Heart right ventricle (tissue), 16 donors: ENCODE results near the gene CHRNA4. TPM values are rescaled to one million over a fixed set of nuclear protein-coding genes. Genes with fewer than 3 reads are reported as not detected.

Source experiments
- ATAC-seq, 8 donors: fragments of 200-7000 bp; cut with Tn5 transposase; one replicate each; pipeline ENCODE4 v1.9.1; 2020; ENCODE audit warnings: mild to moderate bottlenecking in 8 of 8, moderate library complexity in 8 of 8, moderate number of reproducible peaks in 1 of 8
- DNase-seq, 2 donors: peaks; one replicate each; pipeline ENCODE4 v3.0.0-alpha.2; 2020
- H3K27ac ChIP-seq, 10 donors: fragments of 200-600 bp; sonication (generic) in 2 of 10; one replicate each; pipeline versions ENCODE4 v1.5.0 to v1.8.0; 2020 to 2022; ENCODE audit warnings: mild to moderate bottlenecking in 3 of 10
- H3K27me3 ChIP-seq, 7 donors: fragments of 200-600 bp; one replicate each; pipeline ENCODE4 v1.8.0; 2021 to 2022; ENCODE audit warnings: mild to moderate bottlenecking in 2 of 7
- H3K36me3 ChIP-seq, 9 donors: fragments of 200-600 bp; sonication (generic) in 1 of 9; one replicate each; pipeline versions ENCODE4 v1.5.0 to v1.8.0; 2020 to 2022; ENCODE audit warnings: mild to moderate bottlenecking in 2 of 9
- H3K4me1 ChIP-seq, 9 donors: fragments of 200-600 bp; sonication (generic) in 1 of 9; one replicate each; pipeline versions ENCODE4 v1.5.0 to v1.8.0; 2020 to 2022; ENCODE audit warnings: mild to moderate bottlenecking in 4 of 9
- H3K4me3 ChIP-seq, 10 donors: fragments of 200-600 bp; sonication (generic) in 2 of 10; one replicate each; pipeline versions ENCODE4 v1.5.0 to v1.8.0; 2020 to 2022; ENCODE audit warnings: mild to moderate bottlenecking in 7 of 10, moderate library complexity in 2 of 10
- H3K9me3 ChIP-seq, 11 donors: fragments of 200-600 bp in 10 of 11; sonication (generic) in 2 of 11; one replicate each; pipeline versions ENCODE4 v1.5.0 to v1.8.0; 2013 to 2022; ENCODE audit warnings: mild to moderate bottlenecking in 2 of 11, control low read depth in 1 of 11, moderate library complexity in 1 of 11
- WGBS, 2 donors: extraction: QIAGEN DNeasy Blood & Tissue Kit; methylation state at CpG; one replicate each; pipeline ENCODE4 v1.1.7; 2013; ENCODE audit warnings: inconsistent platforms in 1 of 2; 5-methylcytosine and 5-hydroxymethylcytosine counted together
- intact Hi-C, 10 donors: fragments of 100-400 bp; cut with DNase I; formaldehyde crosslinking; loops; one replicate each; pipeline versions ENCODE4 v1.11.1 to v1.14.2; 2022
- polyA plus RNA-seq, 2 donors: library from polyadenylated mRNA; stranded (reverse); fragments of 200-250 nt; gene quantifications; one replicate each; pipeline ENCODE4 v1.2.3, GENCODE V29; 2013
- total RNA-seq, 10 donors: library from RNA; stranded (reverse); fragmentation: NEBNext Ultra II Directional in 3 of 10; extraction: Animal tissue kit (Norgen Biotek cat#: 25700) in 3 of 10; gene quantifications; one replicate each; pipeline versions ENCODE4 v1.2.1 to v1.2.4, GENCODE V29; 2021 to 2023
- TF ChIP-seq, protein P1 (sequence below), 9 donors: fragments of 200-600 bp; sonication (generic) in 2 of 9; IDR thresholded peaks; one replicate each; pipeline versions ENCODE4 v1.5.0 to v1.8.0; 2021 to 2022; ENCODE audit warnings: antibody characterized with exemption in 9 of 9, mild to moderate bottlenecking in 5 of 9, moderate library complexity in 1 of 9
- donor health status: Arrhythmogenic right ventricular cardiomyopathy.
- donor health status: ischemic (EF 13 %, LVEDD 7.1; RV severe dilation, severe dysfunction).
- donor health status: healthy with polysubstance abuse.
- donor health status: DM: no; HTN: yes; CAD: no.
- donor health status: DM: no; HTN: no; CAD: no.
- donor health status: ischemic (EF 25% LVEDD 6.9; RV normal size, moderate dysfunction).
- donor health status: ischemic (EF 25% LVEDD 5.7; RV mildly dilated, moderate dysfunction).
- donor health status: healthy.
- donor health status: DM: yes; HTN: yes; CAD: no.
- donor health status: Ischemic cardiomyopathy.
- donor health status: ischemic (EF 35%, LVEDD 5.7; RV mildly dilated, moderate dysfunction).
- donor health status: nonischemic (EF 11% LVEDD 7.7; RV severe dilation, severe dysfunction).
- donor health status: DM: yes; HTN: yes; CAD: no.
- donor health status: PGD.
- donor health status: ischemic (EF 29% LVEDD 5.4; RV normal size, mild dysfunction).
- donor health status: nonischemic (EF 23%, LVEDD 6.1; RV moderate dilation, normal function).

CHRNA4 gene
- total and polyA plus RNA-seq, 12 donors: 0.06 to 1.5 (median 0.90) TPM; not detected in 4

DNA sequence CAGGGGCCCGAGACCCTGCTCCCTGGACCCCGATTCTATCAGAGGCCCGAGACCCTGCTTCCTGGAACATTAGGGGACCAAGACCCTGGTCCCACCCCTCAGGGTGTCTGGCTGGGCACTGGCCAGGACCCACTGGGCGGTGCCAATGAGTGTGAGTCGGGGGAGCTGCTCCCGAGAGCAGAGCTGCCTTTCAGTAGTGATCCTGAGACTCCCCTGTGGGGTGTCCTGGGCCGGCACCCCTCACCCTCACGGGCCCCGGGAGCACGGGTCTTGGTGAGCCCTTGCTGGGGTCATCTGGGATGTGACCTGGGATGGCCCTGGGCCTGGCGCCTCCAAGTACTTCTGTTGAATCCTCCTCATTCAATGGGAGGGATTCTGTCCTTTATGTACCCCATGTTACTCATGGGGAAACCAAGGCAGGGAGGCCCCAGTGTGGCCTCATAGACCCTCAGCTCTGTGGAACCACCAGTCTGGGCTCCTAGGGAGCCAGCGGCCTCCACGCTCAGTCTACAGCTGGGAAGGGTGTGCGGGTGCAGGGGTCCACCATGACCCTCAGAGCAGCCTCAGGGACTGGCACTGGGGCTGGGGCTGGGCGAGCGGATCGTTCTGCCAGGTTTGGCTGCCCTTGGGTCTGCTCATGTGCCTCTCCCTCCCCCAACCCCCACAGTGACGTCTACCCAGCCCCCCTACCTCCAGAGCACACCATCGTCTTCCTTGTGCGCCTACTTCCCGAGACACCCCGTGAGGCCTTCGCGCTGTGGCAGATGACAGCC lies 42.6 kb downstream of the CHRNA4 start:
- intact Hi-C loops: no loop called here
- H3K27me3 ChIP-seq: peaks cover 0 to 29% (median 10%) of the 10 kb centered on the region in 7 donors
- TF ChIP-seq, protein P1, sequence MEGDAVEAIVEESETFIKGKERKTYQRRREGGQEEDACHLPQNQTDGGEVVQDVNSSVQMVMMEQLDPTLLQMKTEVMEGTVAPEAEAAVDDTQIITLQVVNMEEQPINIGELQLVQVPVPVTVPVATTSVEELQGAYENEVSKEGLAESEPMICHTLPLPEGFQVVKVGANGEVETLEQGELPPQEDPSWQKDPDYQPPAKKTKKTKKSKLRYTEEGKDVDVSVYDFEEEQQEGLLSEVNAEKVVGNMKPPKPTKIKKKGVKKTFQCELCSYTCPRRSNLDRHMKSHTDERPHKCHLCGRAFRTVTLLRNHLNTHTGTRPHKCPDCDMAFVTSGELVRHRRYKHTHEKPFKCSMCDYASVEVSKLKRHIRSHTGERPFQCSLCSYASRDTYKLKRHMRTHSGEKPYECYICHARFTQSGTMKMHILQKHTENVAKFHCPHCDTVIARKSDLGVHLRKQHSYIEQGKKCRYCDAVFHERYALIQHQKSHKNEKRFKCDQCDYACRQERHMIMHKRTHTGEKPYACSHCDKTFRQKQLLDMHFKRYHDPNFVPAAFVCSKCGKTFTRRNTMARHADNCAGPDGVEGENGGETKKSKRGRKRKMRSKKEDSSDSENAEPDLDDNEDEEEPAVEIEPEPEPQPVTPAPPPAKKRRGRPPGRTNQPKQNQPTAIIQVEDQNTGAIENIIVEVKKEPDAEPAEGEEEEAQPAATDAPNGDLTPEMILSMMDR (IDR thresholded peaks at IDR 0.05): no peak
- DNase-seq: no peak
- H3K27ac ChIP-seq: no peak overlapping the region
- no peaks in the 10 kb centered on the region for H3K36me3 ChIP-seq
- H3K4me1 ChIP-seq: peaks cover 0 to 12% (median 0%) of the 10 kb centered on the region in 9 donors
- H3K9me3 ChIP-seq: no peaks in the 10 kb centered on the region
- H3K4me3 ChIP-seq: no peak overlapping the region
- 90% methylated on average over 24 of the region's 24 CpGs for WGBS, 2 donors
- ATAC-seq: no peak

DNA sequence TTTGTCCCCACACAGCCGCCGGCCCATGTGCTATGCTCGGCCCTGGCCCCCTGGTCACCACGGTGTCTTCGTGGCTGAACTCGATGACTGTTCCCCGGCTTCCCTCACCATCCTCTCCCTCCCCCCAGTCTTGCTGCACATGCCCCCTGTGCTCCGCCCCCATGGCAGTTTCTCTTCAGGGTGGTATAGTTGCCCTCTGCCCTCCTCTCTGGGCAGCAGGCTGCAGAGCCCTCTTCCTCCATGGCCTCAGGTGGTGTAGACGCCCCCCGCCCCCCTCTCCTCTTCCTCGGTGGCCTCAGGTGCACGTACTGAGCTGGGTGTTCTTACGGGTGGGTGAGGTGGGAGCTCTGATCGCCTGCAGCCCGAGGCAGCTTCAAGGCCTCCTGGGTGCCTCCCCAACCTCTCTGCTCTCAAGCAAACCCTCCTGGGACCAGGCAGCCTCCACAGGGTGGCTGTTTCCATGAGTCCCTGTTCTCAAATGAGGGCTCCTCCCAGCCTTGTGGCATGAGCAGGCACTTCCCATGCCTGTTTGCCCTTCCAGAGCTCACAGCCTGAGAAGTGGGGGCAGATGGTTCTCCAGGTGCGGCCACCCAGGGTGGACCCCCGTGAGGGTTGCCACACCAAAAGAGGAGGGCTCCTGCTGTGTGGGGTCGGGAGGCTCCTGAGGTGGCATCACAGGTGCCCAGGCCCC lies 43.4 kb downstream of the CHRNA4 start:
- ATAC-seq: no peak
- TF ChIP-seq, protein P1 (IDR thresholded peaks at IDR 0.05): no peak
- no peaks in the 10 kb centered on the region for H3K36me3 ChIP-seq
- H3K4me3 ChIP-seq: no peak overlapping the region
- intact Hi-C loops: no loop called here
- no peak overlapping the region for H3K27ac ChIP-seq
- H3K27me3 ChIP-seq: peaks cover 0 to 30% (median 8%) of the 10 kb centered on the region in 7 donors
- no peaks in the 10 kb centered on the region for H3K9me3 ChIP-seq
- 85 to 87% methylated on average over 18 of the region's 18 CpGs for WGBS, 2 donors
- no peak for DNase-seq
- peaks cover 0 to 15% (median 0%) of the 10 kb centered on the region in 9 donors for H3K4me1 ChIP-seq

DNA sequence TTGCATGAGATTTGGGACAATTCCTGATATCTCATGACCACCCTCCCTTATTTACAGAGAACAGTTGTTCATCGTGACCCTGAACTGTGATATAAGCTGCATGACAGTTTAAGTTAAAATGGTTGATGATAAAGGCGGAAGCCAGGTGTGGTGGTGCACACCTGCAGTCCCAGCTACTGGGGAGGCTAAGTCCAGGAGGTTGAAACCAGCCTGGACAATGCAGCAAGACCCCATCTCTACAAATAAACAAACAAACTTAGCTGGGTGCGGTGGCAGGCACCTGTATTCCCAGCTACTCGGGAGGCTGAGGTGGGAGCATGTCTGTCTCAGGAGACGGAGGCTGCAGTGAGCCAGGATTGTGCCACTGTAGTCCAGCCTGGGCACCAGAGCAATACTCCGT lies 44.1 kb downstream of the CHRNA4 start:
- H3K36me3 ChIP-seq: no peaks in the 10 kb centered on the region
- 81 to 94% methylated on average over 6 of the region's 6 CpGs for WGBS, 2 donors
- H3K4me1 ChIP-seq: peaks cover 0 to 22% (median 0%) of the 10 kb centered on the region in 9 donors
- no peak overlapping the region for H3K4me3 ChIP-seq
- no peak for DNase-seq
- peaks cover 0 to 25% (median 5%) of the 10 kb centered on the region in 7 donors for H3K27me3 ChIP-seq
- H3K9me3 ChIP-seq: no peaks in the 10 kb centered on the region
- no peak overlapping the region for H3K27ac ChIP-seq
- ATAC-seq: no peak
- TF ChIP-seq, protein P1 (IDR thresholded peaks at IDR 0.05): no peak
- intact Hi-C loops: no loop called here

DNA sequence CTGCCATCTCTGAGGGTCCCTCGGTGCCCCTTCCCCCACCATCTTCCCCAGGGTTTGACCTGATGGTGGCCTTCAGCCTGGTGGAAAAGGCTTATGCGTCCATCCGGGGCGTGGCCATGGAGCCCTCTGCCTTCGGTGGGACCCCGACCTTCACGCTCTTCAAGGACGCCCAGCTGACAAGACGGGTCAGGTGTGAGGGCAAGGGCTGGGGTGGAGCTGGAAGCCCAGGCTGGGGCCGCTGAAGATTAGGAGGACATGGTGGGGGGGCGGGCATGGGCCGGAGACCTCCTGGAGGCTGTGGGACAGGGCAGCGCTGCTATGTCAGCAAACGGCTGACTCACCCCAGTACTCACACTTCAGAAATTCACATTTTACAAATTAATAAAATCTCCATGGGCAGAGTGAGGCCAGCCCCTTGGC lies 44.6 kb downstream of the CHRNA4 start:
- Histone ChIP-seq H3K4me1 (peaks cover 0 to 22% (median 0%) of the 10 kb centered on the region in 9 donors), H3K4me3 (no peak overlapping the region), H3K27ac (no peak overlapping the region), H3K36me3 (no peaks in the 10 kb centered on the region), H3K27me3 (peaks cover 0 to 20% (median 5%) of the 10 kb centered on the region in 7 donors), H3K9me3 (no peaks in the 10 kb centered on the region)
- no peak for DNase-seq
- 83% methylated on average over 14 of the region's 14 CpGs for whole genome bisulfite sequencing, 2 donors
- intact Hi-C loops: no loop called here
- TF ChIP-seq, protein P1 (IDR thresholded peaks at IDR 0.05): no peak
- ATAC-seq: no peak
